Measurements from ENCODE around the gene TSPEAR.

The TSPEAR gene

GRCh38 chr21:44547656-44548331 lies 163.6 kb downstream of the TSPEAR start:
- Histone ChIP-seq H3K27ac (ENCODE audit: low read depth, low read length, poor library complexity, severe bottlenecking) (no peak overlapping the region), H3K36me3 (ENCODE audit: insufficient read depth, low read length) (no peaks in the 10 kb centered on the region), H2AFZ (ENCODE audit: low read length) (no peak overlapping the region), H3K4me2 (ENCODE audit: low read length) (no peak overlapping the region; the same call in 1 of the 2 replicates), H3K4me3 (ENCODE audit: low read depth, low read length, poor library complexity, severe bottlenecking) (no peak overlapping the region), H3K9me2 (ENCODE audit: low read depth, low read length) (no peaks in the 10 kb centered on the region), H4K20me1 (ENCODE audit: insufficient read depth, low read length) (no peaks in the 10 kb centered on the region), H3K4me1 (ENCODE audit: insufficient read depth, low read length, severe bottlenecking) (no peaks in the 10 kb centered on the region), H3K27me3 (ENCODE audit: insufficient read depth, low read length) (peaks cover 6% of the 10 kb centered on the region; the same call in 1 of the 2 replicates), H3K9me3 (ENCODE audit: low read length) (peaks cover 8% of the 10 kb centered on the region), H3F3A (ENCODE audit: insufficient read depth, low read length) (no peaks in the 10 kb centered on the region), H3K9ac (ENCODE audit: low read length) (no peak overlapping the region), H3K79me2 (ENCODE audit: insufficient read depth, low read length) (no peaks in the 10 kb centered on the region)
- TF ChIP-seq CTCF (IDR thresholded peaks at IDR 0.05; ENCODE audit: low read length): no peak
- no peak for TF ChIP-seq EZH2 (IDR thresholded peaks at IDR 0.05; ENCODE audit: borderline replicate concordance, low read length)

- H3K36me3 ChIP-seq (ENCODE audit: insufficient read depth, low read length): no peaks in the 10 kb centered on the region; the same call in 1 of the 2 replicates
- no peak overlapping the region for H3K4me2 ChIP-seq (ENCODE audit: low read length)
- no peak overlapping the region for H3K4me3 ChIP-seq (ENCODE audit: low read depth, low read length, poor library complexity, severe bottlenecking)
- no peaks in the 10 kb centered on the region for H4K20me1 ChIP-seq (ENCODE audit: insufficient read depth, low read length)
- H3K9me2 ChIP-seq (ENCODE audit: low read depth, low read length): no peaks in the 10 kb centered on the region
- H2AFZ ChIP-seq (ENCODE audit: low read length): no peak overlapping the region
- H3K27me3 ChIP-seq (ENCODE audit: insufficient read depth, low read length): peaks cover 6% of the 10 kb centered on the region; the same call in 1 of the 2 replicates
- no peak for TF ChIP-seq EZH2 (IDR thresholded peaks at IDR 0.05; ENCODE audit: borderline replicate concordance, low read length)
- no peak for TF ChIP-seq CTCF (IDR thresholded peaks at IDR 0.05; ENCODE audit: low read length)
- no peaks in the 10 kb centered on the region for H3K4me1 ChIP-seq (ENCODE audit: insufficient read depth, low read length, severe bottlenecking)
- H3K9ac ChIP-seq (ENCODE audit: low read length): no peak overlapping the region
- H3K79me2 ChIP-seq (ENCODE audit: insufficient read depth, low read length): no peaks in the 10 kb centered on the region
- peaks cover 8% of the 10 kb centered on the region for H3K9me3 ChIP-seq (ENCODE audit: low read length)
- H3F3A ChIP-seq (ENCODE audit: insufficient read depth, low read length): no peaks in the 10 kb centered on the region
- H3K27ac ChIP-seq (ENCODE audit: low read depth, low read length, poor library complexity, severe bottlenecking): no peak overlapping the region
Measured at GRCh38 chr21:44544566-44544965, 166.8 kb downstream of the TSPEAR start.

GRCh38 chr21:44542716-44543115 lies 168.7 kb downstream of the TSPEAR start:
- H3K9me2 ChIP-seq (ENCODE audit: low read depth, low read length): no peaks in the 10 kb centered on the region

More at GRCh38 chr21:44542716-44543115, 168.7 kb downstream of the TSPEAR start:
- H3K4me3 ChIP-seq (ENCODE audit: low read depth, low read length, poor library complexity, severe bottlenecking): no peak overlapping the region
- H3F3A ChIP-seq (ENCODE audit: insufficient read depth, low read length): no peaks in the 10 kb centered on the region
- no peaks in the 10 kb centered on the region for H4K20me1 ChIP-seq (ENCODE audit: insufficient read depth, low read length)
- TF ChIP-seq CTCF (IDR thresholded peaks at IDR 0.05; ENCODE audit: low read length) (no peak), EZH2 (IDR thresholded peaks at IDR 0.05; ENCODE audit: borderline replicate concordance, low read length) (no peak)
- peaks cover 6% of the 10 kb centered on the region; the same call in 1 of the 2 replicates for H3K27me3 ChIP-seq (ENCODE audit: insufficient read depth, low read length)
- H3K9me3 ChIP-seq (ENCODE audit: low read length): peaks cover 8% of the 10 kb centered on the region
- H3K27ac ChIP-seq (ENCODE audit: low read depth, low read length, poor library complexity, severe bottlenecking): no peak overlapping the region
- H3K36me3 ChIP-seq (ENCODE audit: insufficient read depth, low read length): no peaks in the 10 kb centered on the region; the same call in 1 of the 2 replicates
- H2AFZ ChIP-seq (ENCODE audit: low read length): no peak overlapping the region
- H3K9ac ChIP-seq (ENCODE audit: low read length): no peak overlapping the region
- H3K79me2 ChIP-seq (ENCODE audit: insufficient read depth, low read length): no peaks in the 10 kb centered on the region
- H3K4me1 ChIP-seq (ENCODE audit: insufficient read depth, low read length, severe bottlenecking): no peaks in the 10 kb centered on the region
- no peak overlapping the region for H3K4me2 ChIP-seq (ENCODE audit: low read length)
